GDM1 (cell line): ENCODE data around the gene ENO3.

Experiments used
- DNase-seq: peaks from one replicate; lab custom pipeline; 2025; lab: John Stamatoyannopoulos, UW

Gene ENO3

DNA sequence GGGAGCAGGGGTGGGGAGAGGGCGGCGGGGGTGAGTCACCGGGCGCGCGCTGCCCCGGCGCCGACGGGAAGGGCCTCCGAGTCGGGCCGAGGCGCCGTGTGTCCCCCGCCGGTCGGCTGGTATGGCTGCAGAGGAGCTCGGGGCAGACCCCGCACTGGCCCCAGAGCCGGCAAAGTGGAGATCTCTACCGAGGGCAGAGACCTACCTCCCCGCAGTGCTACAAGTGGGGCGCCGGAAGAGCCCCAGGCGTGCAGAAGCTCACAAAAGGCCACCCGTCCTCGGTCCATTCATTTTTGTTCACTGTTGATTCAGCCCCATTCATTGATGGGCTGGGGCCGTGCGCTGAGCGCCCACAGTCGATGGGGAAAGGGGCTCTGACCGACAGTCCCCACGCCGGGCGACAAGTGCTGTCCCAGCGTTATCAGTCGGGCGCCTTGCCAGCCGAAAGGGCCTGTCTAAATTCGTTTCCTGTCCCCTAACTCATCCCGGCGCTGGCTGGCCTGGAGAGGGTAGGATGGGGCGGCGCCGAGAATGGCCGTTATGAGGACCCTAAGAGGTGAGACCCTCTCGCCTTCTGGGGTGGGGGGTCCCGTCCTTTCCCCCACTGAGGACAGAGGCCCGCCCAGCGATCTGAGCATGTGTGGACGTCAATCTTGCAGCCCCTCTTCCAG, 709 bp upstream of the ENO3 start:
- no peak for DNase-seq

DNA sequence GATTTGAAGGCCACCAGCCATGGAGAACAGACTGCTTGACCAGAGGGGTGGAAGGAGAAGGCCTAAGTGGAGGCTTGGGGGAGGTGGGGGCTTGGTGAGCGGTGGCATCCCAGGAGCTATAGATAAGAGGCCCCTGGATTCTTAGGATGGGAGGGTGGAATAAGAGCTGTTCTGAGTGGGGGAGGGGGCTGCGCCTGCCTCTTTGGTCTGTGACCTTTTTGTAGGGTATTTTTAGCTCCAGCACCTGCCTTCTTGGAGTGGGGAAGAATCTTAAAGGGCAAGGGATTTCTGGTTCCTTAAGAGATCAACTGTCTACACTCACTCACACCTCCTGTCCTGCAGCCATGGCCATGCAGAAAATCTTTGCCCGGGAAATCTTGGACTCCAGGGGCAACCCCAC, 567 bp downstream of the ENO3 start:
- DNase-seq, result no peak

DNA sequence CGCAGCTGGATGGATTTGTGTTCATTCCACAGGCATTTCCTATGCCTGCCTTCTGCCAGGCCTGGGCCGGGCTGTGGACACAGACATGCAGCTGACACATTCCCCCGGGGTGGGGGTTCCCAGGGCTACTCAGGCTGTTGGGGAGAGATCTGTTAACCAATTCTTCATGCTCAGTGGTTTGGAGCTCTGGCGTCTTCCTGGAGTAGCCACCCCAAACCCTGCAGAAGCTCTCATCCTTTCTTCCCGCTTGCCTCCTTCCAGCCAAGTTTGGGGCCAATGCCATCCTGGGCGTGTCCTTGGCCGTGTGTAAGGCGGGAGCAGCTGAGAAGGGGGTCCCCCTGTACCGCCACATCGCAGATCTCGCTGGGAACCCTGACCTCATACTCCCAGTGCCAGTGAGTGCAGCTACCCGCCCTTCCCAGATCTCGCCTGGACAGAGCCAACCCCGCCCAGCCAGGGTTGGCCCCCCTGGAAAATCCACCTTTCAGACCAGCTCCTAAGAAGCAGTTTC, 2.6 kb downstream of the ENO3 start:
- no peak for DNase-seq

DNA sequence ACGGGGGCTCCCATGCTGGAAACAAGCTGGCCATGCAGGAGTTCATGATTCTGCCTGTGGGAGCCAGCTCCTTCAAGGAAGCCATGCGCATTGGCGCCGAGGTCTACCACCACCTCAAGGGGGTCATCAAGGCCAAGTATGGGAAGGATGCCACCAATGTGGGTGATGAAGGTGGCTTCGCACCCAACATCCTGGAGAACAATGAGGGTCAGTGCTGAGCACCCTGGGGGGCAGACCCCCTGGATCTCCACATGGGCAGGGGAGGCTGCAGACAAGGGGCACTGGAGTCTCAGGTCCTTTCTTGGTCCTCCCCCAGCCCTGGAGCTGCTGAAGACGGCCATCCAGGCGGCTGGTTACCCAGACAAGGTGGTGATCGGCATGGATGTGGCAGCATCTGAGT, 4.2 kb downstream of the ENO3 start:
- no peak for DNase-seq

DNA sequence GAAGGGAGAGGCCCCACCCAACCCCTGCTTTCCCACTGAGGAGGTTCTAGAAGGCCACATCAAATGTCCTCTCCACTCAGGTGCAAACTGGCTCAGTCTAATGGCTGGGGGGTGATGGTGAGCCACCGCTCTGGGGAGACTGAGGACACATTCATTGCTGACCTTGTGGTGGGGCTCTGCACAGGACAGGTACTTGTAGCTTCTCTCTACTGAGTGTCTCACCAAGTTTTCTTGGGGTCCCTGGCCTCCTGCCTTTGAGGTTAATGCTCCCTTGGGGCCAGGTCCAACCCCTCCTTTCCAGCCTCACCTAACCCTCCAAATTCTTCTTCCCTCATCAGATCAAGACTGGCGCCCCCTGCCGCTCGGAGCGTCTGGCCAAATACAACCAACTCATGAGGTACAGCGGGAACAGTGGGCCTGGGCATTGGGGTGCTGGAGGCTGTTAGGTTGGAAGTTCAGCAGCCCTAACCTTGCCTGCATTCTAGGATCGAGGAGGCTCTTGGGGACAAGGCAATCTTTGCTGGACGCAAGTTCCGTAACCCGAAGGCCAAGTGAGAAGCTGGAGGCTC, 5.7 kb downstream of the ENO3 start:
- DNase-seq, result no peak

DNA sequence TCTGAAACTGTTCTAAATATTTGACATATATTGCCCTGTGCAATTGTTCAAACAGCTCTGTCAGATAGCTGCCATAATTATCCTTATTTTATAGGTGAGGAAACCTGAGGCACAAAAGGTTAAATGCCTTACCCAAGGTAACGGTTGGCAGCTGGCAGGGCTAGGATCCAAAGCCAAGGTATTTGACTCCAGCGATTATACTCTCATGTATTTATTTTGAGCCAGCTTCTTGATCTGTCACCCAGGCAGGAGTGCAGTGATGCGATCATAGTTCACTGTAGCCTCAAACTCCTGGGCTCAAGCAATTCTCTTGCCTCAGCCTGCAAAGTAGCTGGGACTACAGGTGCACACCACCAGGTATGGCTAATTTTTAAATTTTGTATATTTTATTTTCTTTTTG, 7.2 kb downstream of the ENO3 start:
- no peak for DNase-seq

DNA sequence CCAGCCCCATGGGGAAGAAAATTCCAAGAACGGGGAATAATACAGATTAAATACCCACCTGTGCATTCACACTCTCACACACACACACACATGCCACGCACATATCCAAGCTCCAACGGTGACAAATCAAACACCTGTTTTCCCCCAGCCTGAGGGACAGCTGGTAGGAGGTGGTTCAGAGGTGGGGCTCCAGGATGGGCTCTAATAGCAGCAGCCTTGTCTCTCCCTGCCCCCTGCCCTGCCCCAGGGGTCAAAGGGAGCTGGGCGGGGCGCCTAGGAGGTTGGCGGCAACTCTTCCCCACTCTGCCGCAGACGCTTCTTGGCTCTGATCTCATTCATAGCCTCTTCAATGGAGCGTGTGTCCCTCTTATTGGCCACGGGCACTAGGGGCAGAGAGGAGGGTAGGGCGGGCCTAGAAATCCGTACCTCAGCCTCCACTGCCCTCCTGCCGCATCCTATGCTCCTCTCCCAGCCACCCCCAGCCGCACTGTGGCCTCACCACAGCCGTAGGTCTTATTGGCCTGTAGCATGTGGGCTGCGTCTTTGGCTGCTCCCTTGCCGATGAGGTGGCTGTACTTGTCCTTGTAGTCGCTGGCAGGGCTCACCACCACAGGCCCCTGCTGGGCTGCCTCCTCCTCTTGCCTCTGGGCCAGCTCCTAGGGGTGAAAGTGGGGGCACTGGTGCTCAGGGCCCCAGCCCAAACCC, 8.5 kb downstream of the ENO3 start:
- no peak for DNase-seq

DNA sequence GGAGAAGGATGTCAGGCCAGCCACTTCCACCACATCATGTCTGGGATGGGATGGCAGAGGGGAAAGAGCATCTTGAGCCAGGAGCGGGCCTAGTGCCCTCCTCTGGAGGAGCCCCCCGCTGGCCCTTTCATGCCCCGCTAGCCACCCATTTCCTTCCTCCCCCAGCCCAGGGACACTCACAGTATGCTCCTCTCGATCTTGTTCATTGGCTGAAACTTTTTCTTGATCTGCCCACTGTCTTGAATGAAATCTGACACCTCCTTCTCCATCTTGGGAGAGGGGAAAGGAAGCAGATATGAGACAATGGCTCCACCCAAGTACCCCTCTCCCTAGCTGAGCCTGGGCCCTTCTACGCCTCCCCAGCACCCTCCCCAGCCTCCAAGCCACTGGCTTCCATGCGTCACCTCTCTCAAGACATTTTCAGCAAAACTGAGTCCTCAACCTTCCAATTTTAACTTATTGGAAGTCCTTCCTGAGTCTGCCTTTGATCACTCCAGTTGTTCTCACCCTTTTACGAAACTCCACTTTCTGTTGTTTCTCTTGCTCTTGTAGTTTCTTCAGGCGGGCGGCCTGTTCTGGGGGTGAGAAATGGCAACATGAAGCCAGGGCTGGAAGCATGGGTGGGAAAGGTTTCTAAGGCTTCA, 9.5 kb downstream of the ENO3 start:
- no peak for DNase-seq

DNA sequence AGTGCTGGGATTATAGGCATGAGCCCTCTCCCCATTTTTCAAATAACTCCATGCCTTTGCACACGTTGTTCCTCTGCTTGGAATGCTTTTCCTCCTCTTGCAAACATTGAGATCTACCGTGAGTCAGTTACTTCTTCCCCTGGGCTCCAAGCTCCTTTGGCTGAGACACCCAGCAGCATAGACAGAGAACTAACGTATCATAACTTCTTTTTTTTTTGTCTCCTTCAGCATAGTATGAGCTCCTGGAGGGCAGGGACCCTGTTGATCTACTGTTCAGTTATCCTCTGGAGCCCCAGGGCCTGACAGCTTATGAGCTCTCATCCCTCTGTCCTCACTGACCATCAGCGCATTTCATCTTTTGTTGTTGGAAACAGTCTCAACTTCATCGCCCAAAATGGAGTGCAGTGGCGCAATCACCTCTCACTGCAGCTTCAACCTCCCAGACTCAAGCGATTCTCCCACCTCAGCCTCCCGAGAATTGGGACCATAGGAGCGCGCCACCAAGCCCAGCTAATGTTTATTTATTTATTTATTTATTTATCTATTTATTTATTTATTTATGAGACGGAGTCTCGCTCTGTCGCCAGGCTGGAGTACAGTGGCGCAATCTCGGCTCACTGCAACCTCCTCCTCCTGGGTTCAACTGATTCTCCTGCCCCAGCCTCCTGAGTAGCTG, 14.5 kb downstream of the ENO3 start:
- DNase-seq, result no peak

DNA sequence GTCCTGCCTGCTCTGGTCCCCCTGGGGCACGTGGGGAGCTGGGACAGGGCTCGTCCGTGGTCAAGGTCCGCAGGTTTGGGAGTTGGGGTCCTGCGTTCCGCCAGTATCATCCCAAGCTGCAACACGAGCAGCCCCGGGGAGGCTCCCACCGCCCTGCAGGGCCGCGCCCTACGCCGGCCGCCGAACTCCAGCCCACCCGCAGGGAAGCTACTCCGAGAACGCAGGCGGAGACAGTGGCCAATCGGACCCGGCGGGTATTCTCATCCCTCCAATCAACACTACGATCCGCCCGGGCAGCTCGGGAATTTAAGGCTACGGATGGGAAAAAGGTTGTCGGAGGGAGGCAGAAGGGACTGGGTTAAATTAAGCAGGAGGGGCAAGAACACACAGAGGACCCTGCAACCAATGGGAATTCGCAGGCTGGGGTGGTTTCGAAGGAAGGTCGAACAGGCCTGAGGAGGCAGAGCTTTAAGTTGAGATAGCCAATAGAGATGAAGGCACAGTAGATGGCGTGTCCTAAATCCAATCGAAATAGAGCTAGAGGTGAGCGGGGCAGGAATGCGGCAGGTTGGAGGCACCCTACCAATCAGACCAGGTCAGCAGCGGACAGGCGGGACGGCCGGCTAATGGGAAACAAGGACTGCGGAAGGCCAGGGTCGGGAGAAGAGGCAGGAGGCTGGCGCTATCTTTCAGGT, 16.1 kb downstream of the ENO3 start:
- peak; percentile 99 for DNase-seq

DNA sequence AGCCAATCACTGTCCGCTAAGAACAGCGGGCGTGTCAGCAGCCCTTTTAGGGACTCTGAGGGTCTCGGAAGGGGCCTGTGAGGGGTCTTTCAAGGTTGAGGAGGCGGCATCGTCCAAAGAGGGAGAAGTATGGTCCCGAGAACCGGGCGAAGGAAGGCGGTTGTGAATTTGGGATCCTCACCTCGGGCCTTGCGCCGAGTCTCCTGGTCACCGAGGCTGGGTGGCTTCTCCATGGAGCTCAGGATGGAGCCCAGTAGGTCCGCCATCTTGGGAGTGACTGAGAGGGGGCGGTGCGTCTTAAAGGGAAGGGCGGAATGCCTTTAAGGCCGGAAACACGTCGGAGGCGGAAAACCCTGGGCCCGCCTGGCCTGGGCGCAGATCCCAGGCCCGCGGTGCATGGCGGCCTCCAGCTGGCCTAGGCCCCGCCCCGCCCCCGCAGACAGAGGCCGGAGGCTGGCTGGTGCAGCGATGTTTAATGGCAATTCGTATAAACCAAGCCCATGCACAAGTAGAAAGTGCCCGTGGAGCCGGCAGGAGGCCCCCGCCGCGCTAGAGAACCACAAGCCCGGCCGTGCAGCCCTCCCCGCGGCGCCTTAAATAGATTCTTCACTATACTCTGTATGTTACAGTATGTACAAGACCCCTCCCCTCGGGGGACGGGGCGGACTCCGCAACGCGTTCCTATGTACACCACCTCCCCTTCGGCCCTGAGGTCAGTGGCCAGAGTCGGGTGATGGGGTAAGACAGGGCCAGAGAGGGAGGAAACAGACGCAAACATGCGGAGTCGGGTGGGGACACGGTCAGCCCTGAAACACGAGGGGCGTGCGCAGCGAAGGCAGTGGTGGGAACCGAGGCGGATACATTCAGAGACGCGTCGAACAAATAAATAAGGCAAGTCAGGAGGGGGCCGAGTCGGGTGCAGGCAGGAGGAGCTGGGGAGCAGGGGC, 16.9 kb downstream of the ENO3 start, which contains the start of gene SPAG7:
TSS of gene SPAG7 (minus strand) at position 279 of the 947 bp plus-strand sequence. CDS start at position 266, 13 bp downstream.
- peak; percentile 95 for DNase-seq

DNA sequence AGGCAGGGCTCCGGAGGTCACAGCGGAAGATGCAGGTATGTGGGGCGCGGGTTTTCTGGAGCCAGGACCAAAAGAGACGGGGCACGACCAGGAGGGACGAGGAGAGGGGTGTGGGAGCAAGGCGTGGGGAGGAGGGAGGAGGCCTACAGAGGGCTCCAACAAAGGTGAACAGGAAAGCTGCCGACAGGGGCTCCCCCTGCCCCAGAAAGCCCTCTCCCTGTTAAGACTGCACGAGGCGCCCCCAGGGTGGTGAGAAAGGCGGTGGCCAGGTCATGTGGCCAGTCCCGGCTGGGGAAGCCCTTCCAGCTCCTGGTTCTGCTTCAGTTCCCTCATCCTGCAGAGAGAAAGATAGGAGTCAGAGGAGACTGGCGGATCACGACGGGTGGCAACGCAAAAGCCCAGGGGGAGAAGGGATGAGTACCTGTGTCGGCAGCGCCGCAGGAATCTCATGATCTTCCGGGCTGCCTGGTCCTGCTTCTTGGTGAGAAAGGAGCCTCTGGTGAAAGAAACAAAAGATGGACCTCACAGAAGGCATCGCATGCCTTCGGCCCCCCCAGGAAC, 17.6 kb downstream of the ENO3 start:
- DNase-seq, result no peak

DNA sequence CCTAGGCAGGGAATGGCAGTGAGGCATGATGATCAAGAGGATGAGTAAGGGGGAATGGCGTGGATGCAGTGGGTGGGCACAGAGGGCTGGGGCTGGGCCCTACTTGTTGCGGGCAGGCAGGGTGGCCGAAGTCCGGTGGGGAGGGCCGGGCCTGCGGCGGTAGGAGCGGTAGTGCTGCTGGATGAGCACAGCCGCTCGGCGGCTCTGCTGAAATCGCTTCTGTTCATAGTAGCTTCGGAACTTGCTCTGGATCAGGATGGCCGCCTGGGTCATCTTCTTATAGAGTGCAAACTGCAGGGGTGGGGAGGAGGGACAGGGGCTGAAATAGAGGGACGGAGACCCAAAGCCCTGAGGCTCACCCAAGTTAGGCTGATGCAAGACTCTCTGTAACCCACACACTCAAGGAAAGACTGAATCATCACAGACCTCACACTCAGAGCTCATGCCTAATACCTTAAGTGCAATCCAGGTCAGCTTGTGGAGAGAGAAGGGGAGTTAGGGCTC, 18.2 kb downstream of the ENO3 start:
- no peak for DNase-seq

DNA sequence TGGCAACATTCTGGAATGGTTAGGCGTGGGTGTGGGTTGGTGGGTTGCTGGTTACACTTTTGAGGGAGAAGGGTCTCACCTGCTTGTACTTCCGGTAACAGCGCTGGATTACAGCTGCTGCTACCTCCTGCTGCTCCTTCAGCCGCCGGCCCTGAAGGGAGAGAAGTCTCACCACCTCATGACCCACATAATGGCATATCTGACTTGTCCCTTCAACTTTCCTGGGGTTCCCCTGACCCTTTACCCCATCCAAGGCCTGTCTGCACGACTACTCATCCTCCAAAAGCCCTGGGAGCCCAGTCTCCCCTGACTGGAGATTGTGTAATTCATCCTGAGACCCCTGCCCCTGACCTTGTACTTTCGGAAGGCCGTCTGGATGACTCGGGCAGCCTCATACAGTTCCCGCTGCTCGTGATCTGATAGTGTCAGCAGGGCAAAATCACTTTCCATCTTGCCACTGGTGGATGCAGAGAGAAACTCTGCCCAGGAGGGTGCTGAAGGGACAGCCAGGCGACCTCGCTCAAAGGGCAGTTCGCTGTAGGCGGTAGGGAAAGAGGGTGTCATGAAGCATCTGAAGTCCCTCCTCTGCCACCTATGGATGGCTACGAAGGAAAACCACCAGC, 18.7 kb downstream of the ENO3 start:
- no peak for DNase-seq

DNA sequence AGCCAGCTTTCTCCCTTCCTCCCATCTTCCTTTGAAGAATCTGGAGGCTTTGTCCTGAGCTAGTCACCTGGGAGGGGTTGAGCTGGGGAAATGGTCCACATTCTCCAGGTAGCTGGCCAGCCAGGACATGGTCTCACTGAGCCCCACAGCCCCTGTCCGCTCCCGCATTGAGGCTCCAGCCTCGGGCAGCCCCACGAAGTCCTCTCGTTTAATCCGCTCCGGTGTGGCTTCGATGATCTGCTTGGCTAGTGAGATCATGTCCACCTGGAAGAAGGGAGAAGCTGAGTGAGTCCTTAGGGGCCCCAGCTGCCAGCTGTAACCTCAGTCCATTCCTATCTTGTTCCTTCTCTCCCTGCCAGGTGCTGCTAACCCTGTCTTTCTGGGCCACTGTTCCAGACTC, 19.4 kb downstream of the ENO3 start:
- no peak for DNase-seq

DNA sequence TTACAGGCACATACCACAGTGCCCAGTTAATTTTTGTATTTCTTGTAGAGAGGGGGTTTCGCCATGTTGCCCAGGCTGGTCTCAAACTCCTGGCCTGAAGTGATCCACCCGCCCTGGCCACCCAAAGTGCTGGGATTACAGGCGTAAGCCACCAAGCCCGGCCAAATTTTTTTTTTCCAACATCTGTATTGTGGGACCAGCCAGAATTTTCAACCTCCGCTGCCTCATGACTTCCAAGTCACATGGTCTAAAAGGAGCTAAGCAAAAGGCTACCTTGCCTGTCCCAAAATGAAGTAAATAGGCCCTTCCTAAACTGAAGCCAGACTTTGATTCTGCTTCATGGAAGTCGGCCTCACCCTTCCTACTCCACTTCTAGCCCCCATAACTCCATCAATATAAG, 20.9 kb downstream of the ENO3 start:
- DNase-seq, result no peak

DNA sequence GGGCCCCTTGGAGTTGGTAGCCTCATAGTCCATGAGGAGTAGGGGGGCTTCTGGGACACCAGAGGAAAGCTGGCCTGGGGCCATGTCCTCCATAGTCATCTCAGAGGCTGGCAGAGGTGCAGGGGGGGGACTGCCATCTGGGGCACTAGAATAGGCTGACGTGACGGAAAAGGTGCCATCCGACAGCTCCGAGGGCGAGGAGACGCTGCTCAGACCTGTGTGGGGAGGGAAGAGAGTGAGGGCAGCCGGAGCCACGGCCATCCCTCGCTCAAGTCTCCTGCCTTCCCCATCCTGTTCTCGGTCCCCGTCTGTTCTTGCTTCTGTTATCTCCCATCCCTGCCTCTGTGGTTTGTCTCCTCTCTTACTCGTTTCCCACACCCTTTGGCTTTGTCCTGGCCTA, 21.4 kb downstream of the ENO3 start:
- DNase-seq, result no peak

DNA sequence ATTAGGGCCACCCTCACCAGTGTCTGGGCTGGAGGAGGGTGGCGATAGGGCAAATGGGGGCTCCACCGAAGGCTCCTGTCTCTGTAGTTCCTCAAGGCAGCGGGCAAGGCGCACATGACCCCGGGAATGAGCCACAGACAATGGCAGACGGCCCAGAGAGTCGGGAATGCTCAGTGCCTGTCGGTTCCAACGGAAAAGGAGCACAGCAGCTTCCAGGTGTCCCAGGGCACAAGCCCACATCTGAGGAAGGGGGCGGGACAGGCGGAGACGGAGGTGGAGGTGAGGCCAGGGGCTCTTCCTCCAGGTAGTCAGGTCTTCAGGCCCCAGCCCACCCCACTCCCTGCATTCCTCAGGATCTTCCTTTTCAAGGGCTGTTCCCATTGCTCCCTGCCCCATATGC, 21.8 kb downstream of the ENO3 start:
- DNase-seq, result no peak
